Measurements from ENCODE around the gene PCMTD2.

PCMTD2 gene

GRCh38 chr20:64238851-64239387 is 16.6 kb upstream of the PCMTD2 start:
- no peak for DNase-seq (ENCODE audit: low spot score)

DNA sequence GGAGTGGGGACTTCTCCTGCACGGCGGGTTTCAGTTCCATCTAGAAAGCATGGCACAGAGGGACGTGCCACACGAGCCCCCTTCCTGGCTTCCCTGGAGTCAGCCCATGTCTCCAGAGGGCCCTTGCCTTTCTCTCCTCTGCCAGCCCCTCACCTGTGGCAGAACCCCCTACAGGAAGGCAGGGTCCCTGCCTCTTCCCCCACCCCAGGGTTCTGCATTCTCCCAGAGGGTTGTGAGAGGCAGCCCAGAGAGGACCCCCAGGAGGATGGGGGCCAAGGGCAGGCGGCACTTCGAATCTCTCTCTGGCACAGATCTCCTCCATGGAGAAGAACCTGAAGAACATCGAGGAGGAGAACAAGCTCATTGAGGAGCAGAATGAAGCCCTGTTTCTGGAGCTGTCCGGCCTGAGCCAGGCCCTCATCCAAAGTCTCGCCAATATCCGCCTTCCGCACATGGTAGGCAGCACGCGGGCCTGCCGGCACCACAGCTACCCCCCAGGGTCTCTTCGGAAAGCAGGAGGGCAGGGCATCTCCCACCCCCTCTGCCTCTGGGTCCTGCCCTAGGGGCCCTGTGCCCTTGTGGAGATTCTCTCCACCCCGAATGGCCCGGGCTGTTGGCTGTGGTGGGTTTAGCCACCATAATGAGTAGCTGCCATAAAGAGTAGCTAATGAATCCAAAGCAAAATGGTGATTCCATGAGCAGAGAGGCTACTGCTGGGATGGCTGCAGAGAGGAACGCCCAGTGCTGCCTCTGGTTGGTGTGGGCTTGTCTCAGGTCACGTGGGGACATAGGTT is 15.9 kb upstream of the PCMTD2 start:
- DNase-seq (ENCODE audit: low spot score): no peak

- no peak for DNase-seq (ENCODE audit: low spot score)
Measured at GRCh38 chr20:64240243-64241015, 15.1 kb upstream of the PCMTD2 start.

- DNase-seq (ENCODE audit: low spot score): no peak
Measured at GRCh38 chr20:64241061-64241460, 14.5 kb upstream of the PCMTD2 start.

- DNase-seq (ENCODE audit: low spot score): peak; percentile 8
Measured at GRCh38 chr20:64242003-64242796, 13.3 kb upstream of the PCMTD2 start.

DNA sequence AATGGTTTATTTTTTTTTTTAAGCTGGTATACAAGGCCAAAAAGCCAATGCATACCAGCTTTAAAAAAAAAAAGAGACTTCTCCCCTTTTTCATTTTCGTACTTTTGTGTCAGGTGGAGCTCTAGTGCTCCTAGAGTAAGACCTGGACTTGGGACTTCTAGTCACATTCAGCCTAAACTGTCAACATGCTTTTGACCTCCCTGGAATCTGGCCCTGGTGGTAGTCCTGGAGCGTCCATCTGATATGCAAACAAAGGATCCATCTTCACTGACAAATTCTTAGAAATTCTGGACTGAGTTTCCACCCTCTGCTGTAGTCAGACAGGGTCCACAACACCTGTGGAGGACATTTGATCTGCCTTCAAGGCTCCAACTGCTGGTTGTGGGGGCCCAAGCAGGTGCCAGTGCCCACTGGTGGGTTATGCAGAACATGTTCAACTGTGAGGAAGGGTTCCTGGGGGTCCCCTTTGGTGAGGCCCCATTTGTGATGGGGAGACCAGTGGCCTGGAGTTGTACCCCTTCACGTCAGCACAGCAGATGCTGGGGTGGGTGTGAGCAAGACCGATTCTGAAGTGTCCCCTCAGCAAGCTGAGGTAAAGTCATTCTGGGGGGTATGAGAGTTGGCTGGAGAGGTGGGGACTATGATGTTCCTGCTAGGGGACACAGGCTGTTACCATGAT is 12.6 kb upstream of the PCMTD2 start:
- DNase-seq (ENCODE audit: low spot score): peak; percentile 14

- peak; percentile 12 for DNase-seq (ENCODE audit: low spot score)
Measured at GRCh38 chr20:64244281-64244805, 11.2 kb upstream of the PCMTD2 start.

DNA sequence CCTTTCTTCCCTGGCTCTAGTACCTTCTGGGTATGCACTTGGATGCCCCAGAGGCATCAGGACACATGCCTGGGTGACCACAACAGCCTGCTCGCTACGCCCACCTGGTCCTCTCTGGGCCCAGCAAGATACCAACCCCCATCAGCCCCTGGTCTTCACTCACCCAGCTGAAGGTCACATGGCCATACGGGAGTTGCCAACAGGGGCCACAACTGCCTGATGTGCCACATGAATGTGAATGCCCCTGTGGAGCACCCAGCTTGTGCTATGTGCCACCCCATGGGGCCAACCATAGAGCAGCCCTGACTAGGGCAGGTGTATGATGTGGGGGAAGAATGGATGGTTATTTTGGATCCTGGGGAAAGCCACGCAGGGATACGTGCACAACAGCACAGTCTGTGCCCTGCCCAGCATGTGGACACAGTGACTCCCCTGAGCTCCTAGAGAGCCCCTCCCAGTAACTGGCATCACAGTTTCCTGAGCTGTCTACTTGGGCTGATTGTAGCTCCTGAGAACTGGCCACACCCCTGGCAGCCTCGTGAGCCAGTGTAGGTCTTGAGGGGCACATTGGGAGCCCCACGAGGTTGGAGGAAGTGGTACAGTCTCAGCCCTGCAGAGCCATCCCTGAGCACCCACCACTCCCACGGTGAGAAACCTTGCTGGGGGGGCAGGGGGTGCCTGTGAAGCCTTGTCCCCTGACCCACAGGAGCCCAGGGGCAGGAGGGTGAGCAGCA is 10.5 kb upstream of the PCMTD2 start:
- peak; percentile 22 for DNase-seq (ENCODE audit: low spot score)

DNA sequence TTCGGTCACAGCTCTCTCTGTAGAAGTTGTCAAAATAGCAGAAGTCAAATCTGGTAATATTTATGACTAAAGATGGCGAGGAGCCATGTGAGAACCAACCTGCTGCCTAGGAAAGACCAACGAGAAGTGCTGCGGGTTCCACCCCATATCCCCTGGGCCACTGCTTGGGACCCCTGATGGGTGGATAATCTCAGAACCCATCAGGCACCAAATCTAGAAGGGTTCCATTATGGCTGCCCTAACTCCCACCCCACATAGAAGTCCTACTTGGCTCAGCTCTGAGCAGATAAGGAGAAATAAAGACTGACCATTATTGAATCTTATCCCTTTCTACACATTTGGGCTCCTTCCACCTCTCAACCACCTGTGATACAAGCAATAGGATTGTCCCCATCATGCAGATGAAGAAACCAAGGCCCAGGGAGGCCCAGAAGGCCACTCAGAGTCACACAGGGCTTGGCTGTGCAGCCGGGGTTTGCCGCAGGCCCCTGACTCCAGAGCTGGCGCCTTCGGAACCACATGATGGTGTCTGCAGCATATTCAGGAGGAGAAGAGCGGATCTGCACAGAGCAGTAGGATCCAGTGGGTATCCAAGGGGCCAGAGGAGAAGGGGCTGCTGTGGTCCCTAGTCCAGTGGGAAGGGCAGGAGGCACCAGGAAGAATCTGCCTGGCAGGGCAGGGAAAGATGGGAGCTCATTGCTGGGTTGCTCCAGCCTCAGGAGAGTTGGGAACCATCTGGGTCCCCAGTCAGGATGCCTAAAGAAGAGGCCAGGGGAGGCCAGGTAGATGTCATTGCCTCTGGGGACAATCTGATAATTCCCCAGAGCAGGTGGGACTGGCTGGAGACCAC is 9.6 kb upstream of the PCMTD2 start:
- DNase-seq (ENCODE audit: low spot score): peak; percentile 37

- DNase-seq (ENCODE audit: low spot score): no peak
Measured at GRCh38 chr20:64246616-64247306, 8.8 kb upstream of the PCMTD2 start.

DNA sequence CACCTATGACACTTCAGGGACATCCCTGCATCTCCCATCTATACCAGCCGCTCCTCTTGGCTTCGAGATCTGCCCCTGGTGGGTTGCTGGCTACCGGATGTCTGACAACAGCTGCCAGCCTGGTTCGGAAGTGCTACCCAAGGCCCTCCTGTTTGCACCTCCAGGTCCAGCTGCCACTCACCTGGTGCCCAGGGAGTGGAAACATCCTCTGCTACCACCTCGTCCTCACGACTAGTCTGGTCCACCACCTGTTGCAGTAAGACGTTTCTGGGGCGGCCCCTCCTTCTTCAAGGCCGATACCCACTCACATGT is 8.3 kb upstream of the PCMTD2 start:
- peak; percentile 41 for DNase-seq (ENCODE audit: low spot score)

GRCh38 chr20:64247970-64248841 is 7.3 kb upstream of the PCMTD2 start:
- DNase-seq (ENCODE audit: low spot score): peak; percentile 37

GRCh38 chr20:64250027-64250426 is 5.5 kb upstream of the PCMTD2 start:
- DNase-seq (ENCODE audit: low spot score): no peak

DNA sequence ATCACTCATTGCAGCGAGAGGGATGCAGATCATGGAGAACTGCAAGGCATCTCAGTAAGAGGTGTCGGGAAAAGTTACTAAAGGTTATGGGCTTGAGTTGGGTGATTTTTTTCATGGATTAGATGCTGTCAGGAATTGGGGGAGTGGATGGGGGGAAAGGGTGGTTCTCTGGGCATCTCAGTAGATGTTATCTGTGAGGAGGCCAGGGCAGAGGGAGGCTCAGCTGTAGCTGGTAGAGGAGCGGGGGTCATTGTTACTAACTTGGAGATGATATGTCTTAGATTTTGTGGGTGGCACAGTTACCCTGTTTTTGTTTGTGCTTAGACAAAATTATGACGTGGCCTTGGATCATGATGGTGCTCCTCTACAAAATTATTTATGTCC is 2.6 kb upstream of the PCMTD2 start:
- DNase-seq (ENCODE audit: low spot score): no peak

DNA sequence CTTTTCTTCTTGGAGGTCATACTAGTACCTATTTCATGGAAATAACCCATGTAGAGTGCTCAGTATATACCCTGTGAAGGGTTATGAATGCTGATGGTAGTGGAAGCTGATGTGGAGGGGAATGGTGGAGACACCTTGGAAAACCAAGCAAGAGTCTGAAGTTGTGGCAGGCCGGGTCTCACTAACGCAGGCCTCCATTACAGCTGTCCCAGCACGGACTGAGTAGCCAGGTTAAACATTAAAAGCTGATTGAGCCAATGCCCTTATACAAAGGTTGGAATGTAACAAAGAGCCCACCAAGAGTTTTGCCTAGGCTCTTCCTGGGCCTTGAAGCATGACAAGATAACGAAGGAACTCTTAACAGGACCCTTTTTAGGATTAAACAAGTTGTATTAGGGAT is 2.1 kb upstream of the PCMTD2 start:
- no peak for DNase-seq (ENCODE audit: low spot score)

DNA sequence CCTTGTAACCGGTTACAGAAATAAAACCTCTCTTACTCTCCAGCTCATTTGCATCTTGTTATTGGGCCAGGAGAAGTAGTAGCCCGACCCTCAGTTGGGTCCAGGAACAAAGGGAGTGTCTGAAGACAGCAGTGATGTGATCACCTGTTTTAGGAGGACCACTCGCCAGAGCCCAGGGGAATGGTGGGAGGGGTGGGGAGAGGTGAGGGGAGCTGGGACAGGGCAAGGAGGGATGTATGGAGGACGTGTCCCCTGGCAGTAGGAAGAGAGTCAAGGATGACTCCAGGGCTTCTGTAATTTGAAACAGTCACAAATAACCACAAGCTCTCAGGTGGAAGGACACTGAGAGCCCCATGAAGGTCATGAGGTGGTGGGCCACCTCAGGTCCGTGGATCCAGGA is 1.4 kb upstream of the PCMTD2 start:
- no peak for DNase-seq (ENCODE audit: low spot score)

- no peak for DNase-seq (ENCODE audit: low spot score)
Measured at GRCh38 chr20:64254571-64255360, 782 bp upstream of the PCMTD2 start.
